ENCODE measurements around the gene NEK3.
"Not testable (repeated sequence)": the region's sequence is repeated elsewhere in the genome, so short reads cannot be mapped to it uniquely, and the experiment has no call there.

DNA sequence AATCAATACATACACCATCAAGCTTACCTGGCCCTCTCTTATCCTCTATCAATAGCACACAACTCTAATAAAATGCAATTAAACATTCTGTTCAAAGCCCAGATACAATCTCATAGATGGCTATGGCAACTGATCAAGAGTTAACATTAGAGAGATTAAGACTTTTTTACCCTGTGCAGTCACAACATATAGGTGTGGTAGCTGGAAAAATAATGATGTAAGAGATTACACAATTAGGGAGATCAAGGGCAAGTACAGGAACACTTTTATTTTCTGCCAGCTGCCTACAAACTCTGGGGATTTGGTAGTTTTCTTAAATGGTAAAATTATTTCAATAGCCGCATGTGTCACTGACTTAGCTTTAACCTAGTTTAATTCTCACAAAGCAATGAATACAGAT lies 12.3 kb upstream of the NEK3 start:
- TF ChIP-seq, protein P1, sequence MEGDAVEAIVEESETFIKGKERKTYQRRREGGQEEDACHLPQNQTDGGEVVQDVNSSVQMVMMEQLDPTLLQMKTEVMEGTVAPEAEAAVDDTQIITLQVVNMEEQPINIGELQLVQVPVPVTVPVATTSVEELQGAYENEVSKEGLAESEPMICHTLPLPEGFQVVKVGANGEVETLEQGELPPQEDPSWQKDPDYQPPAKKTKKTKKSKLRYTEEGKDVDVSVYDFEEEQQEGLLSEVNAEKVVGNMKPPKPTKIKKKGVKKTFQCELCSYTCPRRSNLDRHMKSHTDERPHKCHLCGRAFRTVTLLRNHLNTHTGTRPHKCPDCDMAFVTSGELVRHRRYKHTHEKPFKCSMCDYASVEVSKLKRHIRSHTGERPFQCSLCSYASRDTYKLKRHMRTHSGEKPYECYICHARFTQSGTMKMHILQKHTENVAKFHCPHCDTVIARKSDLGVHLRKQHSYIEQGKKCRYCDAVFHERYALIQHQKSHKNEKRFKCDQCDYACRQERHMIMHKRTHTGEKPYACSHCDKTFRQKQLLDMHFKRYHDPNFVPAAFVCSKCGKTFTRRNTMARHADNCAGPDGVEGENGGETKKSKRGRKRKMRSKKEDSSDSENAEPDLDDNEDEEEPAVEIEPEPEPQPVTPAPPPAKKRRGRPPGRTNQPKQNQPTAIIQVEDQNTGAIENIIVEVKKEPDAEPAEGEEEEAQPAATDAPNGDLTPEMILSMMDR (IDR thresholded peaks at IDR 0.05) = not testable (repeated sequence)
- not testable (repeated sequence) for TF ChIP-seq POLR2A (IDR thresholded peaks at IDR 0.05)

All from uterus (tissue), 2 donors.